Subcutaneous abdominal adipose tissue (tissue), 5 donors: ENCODE measurements around the gene HMGN5.

ENCODE experiments used
- H3K27ac ChIP-seq: one replicate; pipeline ENCODE4 v1.7.0; 2013; ENCODE audit warnings: low read depth, mild to moderate bottlenecking, inconsistent platforms, low read length, moderate library complexity
- H3K27me3 ChIP-seq, 5 donors: one replicate each; pipeline ENCODE4 v1.7.0; 2013; ENCODE audit warnings: low read length in 5 of 5, inconsistent platforms in 1 of 5; ENCODE audit not compliant: control insufficient read depth in 5 of 5, insufficient read depth in 4 of 5
- H3K36me3 ChIP-seq, 5 donors: one replicate each; pipeline ENCODE4 v1.7.0; 2013; ENCODE audit warnings: low read length in 5 of 5; ENCODE audit not compliant: control insufficient read depth in 5 of 5, insufficient read depth in 5 of 5
- H3K4me1 ChIP-seq, 5 donors: one replicate each; pipeline ENCODE4 v1.7.0; 2013; ENCODE audit warnings: low read length in 5 of 5, mild to moderate bottlenecking in 3 of 5, moderate library complexity in 1 of 5; ENCODE audit not compliant: control insufficient read depth in 5 of 5, insufficient read depth in 5 of 5
- H3K4me3 ChIP-seq, 5 donors: one replicate each; pipeline ENCODE4 v1.7.0; 2013; ENCODE audit warnings: low read length in 5 of 5, low read depth in 1 of 5
- H3K9ac ChIP-seq, 5 donors: one replicate each; pipeline ENCODE4 v1.7.0; 2013; ENCODE audit warnings: low read length in 5 of 5, mild to moderate bottlenecking in 4 of 5, moderate library complexity in 3 of 5
- H3K9me3 ChIP-seq, 5 donors: one replicate each; pipeline ENCODE4 v1.7.0; 2013; ENCODE audit warnings: low read length in 5 of 5; ENCODE audit not compliant: control insufficient read depth in 5 of 5
- donor health status: healthy.
- donor health status: healthy.
- donor health status: healthy.
- donor health status: healthy.
- donor health status: healthy.

The HMGN5 gene

GRCh38 chrX:81121513-81122363 lies 80.0 kb downstream of the HMGN5 start:
- H3K4me1 ChIP-seq, result peaks cover 0 to 12% (median 9%) of the 10 kb centered on the region in 5 donors
- H3K9ac ChIP-seq, result peak overlapping the region in 4 of 5 donors; percentile 53 to 62 (median 59)
- H3K27ac ChIP-seq, result peak overlapping the region; percentile 52

DNA sequence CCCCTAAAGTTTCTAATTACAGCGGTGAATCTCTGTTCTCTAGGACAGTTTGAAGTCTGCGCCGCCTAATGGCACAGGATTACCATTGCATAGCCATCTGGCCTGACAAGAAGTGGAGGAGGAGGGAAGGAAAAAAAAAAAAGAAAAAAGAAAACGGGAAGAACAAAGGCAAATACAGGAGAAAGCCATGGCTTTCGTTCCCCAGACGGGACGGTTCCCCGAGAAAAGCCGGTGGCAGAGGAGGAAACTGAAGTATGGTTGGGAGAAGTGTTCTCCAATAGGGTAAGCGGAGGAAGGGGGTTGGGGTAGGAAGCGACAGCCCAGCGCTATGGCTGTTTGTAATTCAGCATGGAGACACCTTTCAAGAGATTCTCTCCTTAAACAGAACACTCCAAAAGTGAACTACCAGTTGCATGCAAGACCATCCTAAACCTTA lies 80.8 kb downstream of the HMGN5 start:
- H3K9ac ChIP-seq, result peak overlapping the region in 3 of 5 donors; percentile 41 to 62 (median 49)
- peak overlapping the region; percentile 61 to 85 (median 67) for H3K4me3 ChIP-seq
- peak overlapping the region; percentile 8 for H3K27ac ChIP-seq
- peaks cover 0 to 12% (median 9%) of the 10 kb centered on the region in 5 donors for H3K4me1 ChIP-seq
- no peaks in the 10 kb centered on the region for H3K9me3 ChIP-seq
- no peaks in the 10 kb centered on the region for H3K36me3 ChIP-seq
- H3K27me3 ChIP-seq, result peaks cover 0 to 7% (median 0%) of the 10 kb centered on the region in 5 donors

More at GRCh38 chrX:81121513-81122363, 80.0 kb downstream of the HMGN5 start:
- H3K27me3 ChIP-seq, result peaks cover 0 to 7% (median 0%) of the 10 kb centered on the region in 5 donors
- H3K4me3 ChIP-seq, result peak overlapping the region; percentile 61 to 85 (median 67)
- no peaks in the 10 kb centered on the region for H3K9me3 ChIP-seq
- H3K36me3 ChIP-seq, result no peaks in the 10 kb centered on the region

DNA sequence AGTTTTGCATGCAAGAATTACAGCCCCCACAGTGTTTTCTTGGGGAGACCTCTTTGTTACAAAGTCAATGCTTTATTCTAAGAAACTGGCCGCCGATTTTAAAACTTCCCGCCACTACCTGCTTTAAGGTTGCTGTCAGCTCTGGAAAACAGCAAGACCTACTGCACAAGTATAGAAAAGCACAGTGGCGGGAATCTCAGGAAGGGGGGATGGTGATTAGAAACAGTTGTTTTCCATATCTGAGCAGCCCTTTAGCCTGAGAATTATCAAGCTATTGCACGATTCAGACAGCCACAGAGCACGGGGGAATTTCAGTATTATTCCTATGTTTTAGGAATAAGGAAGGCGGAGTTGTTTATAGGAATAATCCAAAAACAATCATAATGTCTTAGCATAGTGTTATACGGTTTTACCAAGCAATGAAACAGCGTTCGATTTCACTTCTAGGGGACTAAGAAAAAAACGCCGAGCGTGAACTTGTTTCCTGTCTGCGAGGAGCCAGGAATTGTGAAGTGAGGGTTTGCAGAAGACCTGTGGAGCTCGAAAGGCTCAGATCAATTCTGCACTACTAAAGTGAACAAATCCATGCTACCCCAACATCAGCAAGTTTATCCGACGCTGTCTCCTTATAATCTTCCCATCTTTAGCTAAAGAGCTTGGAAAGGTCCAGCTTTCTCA lies 81.3 kb downstream of the HMGN5 start:
- Histone ChIP-seq H3K27me3 (peaks cover 0 to 7% (median 0%) of the 10 kb centered on the region in 5 donors), H3K36me3 (no peaks in the 10 kb centered on the region), H3K4me3 (peak overlapping the region; percentile 61 to 85 (median 67)), H3K4me1 (peaks cover 0 to 12% (median 9%) of the 10 kb centered on the region in 5 donors), H3K9me3 (no peaks in the 10 kb centered on the region), H3K27ac (peak overlapping the region; percentile 8), H3K9ac (peak overlapping the region in 2 of 5 donors; percentile 41 to 62)

DNA sequence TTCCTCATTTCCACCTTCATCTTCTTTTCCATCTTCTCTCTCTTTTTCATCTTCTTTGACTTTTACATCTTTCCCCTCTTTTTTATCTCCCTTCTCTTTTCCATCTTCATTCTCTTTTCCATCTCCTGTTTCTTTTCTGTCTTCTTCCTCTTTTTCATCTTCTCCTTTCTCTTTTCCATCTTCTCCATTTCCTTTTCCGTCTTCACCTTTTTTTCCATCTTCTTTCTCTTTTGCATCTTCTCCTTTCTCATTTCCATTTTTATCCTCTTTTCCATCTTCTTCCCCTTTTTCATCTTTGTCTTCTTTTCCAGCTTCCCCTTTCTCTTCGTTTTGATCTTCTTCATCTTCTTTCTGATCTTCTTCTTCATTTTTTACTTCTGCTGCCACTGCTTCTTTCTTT lies 87.0 kb downstream of the HMGN5 start:
- no peaks in the 10 kb centered on the region for H3K9me3 ChIP-seq
- H3K4me3 ChIP-seq, result no peak overlapping the region
- no peaks in the 10 kb centered on the region for H3K27me3 ChIP-seq
- peaks cover 0 to 1% (median 0%) of the 10 kb centered on the region in 5 donors for H3K4me1 ChIP-seq
- no peak overlapping the region for H3K9ac ChIP-seq
- no peaks in the 10 kb centered on the region for H3K36me3 ChIP-seq
- no peak overlapping the region for H3K27ac ChIP-seq

DNA sequence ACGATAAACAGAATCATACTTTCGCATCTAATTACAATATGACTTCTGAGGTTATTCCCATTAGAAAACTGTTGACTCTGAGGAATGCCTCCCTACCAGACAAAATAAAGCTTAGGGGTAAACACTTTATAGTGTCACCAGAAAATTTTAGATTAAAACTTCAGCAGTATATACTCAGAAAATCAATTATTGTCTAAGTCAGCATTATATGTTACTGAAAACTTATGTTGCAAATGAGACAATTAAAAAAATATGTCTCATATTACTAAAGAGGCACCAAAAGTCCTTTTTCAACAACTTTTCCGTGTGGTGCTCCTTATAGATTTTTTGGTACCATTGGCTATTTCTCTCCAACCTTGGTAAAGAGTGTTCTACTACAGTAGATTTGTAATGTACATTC lies 91.4 kb downstream of the HMGN5 start:
- Histone ChIP-seq H3K4me3 (no peak overlapping the region), H3K27me3 (peaks cover 0 to 25% (median 7%) of the 10 kb centered on the region in 5 donors)

GRCh38 chrX:81082649-81083048 lies 119.1 kb downstream of the HMGN5 start:
- H3K4me1 ChIP-seq, result no peaks in the 10 kb centered on the region
- H3K36me3 ChIP-seq, result no peaks in the 10 kb centered on the region
- H3K27me3 ChIP-seq, result peaks cover 0 to 9% (median 3%) of the 10 kb centered on the region in 5 donors
- H3K27ac ChIP-seq, result no peak overlapping the region
- peaks cover 0 to 12% (median 0%) of the 10 kb centered on the region in 5 donors for H3K9me3 ChIP-seq
- H3K4me3 ChIP-seq, result no peak overlapping the region
- no peak overlapping the region for H3K9ac ChIP-seq

More for the DNA sequence above, 91.4 kb downstream of the HMGN5 start:
- Histone ChIP-seq H3K9me3 (peaks cover 0 to 3% (median 0%) of the 10 kb centered on the region in 5 donors), H3K9ac (no peak overlapping the region), H3K36me3 (no peaks in the 10 kb centered on the region), H3K27ac (no peak overlapping the region), H3K4me1 (no peaks in the 10 kb centered on the region)
